Fibroblast of villous mesenchyme (primary cell): Measurements from ENCODE around the gene SRP54. TPM values are rescaled to one million over a fixed set of nuclear protein-coding genes. Genes with fewer than 3 reads are reported as not detected.
"Not testable (repeated sequence)": the region's sequence is repeated elsewhere in the genome, so short reads cannot be mapped to it uniquely, and the experiment has no call there.

Experiments
- DNase-seq: peaks from one replicate; pipeline ENCODE4 v3.0.0-alpha.2; 2010; ENCODE audit warnings: low read depth
- H3K4me3 ChIP-seq: 2 replicates; pipeline ENCODE4 v1.5.1; 2011; ENCODE audit warnings: low read depth, mild to moderate bottlenecking, low read length
- CTCF ChIP-seq: IDR thresholded peaks from 2 replicates; pipeline ENCODE4 v1.5.1; 2012; ENCODE audit warnings: low read depth, mild to moderate bottlenecking, low read length; ENCODE audit not compliant: insufficient read depth
- total RNA-seq: library from RNA; depleted of rRNA; stranded (reverse); fragments of >200 nt; gene quantifications from 2 replicates; pipeline ENCODE4 v1.2.3, GENCODE V29; 2012

Gene SRP54
- total RNA-seq, 1 donor: 108 TPM

DNA sequence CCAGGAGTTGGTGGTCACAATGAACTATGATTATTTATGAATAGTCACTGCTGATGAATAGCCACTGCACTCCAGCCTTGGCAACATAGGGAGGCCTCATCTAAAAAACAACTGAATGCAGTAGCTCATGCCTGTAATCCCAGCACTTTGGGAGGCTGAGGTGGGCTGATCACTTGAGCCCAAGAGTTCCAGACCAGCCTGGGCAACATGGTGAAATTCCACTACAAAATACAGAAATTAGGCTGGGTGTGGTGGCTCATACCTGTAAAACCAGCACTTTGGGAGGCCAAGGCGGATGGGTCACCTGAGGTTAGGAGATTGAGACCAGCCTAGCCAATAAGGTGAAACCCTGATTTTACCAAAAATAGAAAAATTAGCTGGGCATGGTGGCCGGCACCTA lies 49.8 kb downstream of the SRP54 start:
- TF ChIP-seq CTCF: no peak
- H3K4me3 ChIP-seq: no peak overlapping the region
- no peak for DNase-seq

- no peak for TF ChIP-seq CTCF
- no peak overlapping the region for H3K4me3 ChIP-seq
- DNase-seq: no peak
Measured at GRCh38 chr14:35034440-35034833, 51.6 kb downstream of the SRP54 start.

DNA sequence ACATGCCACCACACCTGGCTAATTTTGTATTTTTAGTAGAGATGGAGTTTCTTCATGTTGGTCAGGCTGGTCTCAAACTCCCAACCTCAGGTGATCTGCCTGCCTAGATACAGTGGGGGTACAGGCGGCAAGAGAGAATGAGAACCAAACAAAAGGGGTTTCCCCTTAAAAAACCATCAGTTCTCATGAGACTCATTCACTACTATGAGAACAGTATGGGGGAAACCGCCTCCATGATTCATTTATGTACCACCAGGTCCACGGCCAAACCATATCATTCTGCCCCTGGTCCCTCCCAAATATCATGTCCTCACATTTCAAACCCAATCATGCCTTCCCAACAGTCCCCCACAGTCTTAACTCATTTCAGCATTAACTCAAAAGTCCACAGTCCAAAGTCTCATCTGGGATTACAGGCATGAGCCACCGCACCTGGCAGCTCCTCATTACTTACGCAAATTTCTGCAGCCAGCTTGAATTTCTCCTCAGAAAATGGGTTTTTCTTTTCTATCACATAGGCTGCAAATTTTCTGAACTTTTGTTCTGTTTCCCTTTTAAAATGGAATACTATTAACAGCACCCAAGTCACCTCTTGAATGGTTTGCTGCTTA lies 52.3 kb downstream of the SRP54 start:
- H3K4me3 ChIP-seq, DNase-seq: not testable (repeated sequence)

DNA sequence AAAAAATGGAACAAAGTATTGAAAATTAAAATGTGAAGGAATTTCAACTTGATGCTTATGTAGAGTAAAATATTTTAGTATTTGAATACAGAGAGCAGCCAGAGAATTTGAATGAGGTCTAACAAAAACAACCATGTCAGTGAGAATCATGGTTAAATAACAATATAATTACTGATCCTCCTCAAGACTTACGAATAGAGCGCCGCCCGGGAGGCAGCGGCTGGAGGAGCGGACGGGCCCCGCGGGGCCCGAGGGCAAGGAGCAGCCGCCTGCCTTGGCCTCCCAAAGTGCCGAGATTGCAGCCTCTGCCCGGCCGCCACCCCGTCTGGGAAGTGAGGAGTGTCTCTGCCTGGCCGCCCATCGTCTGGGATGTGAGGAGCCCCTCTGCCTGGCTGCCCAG lies 55.5 kb downstream of the SRP54 start:
- DNase-seq, H3K4me3 ChIP-seq: not testable (repeated sequence)

DNA sequence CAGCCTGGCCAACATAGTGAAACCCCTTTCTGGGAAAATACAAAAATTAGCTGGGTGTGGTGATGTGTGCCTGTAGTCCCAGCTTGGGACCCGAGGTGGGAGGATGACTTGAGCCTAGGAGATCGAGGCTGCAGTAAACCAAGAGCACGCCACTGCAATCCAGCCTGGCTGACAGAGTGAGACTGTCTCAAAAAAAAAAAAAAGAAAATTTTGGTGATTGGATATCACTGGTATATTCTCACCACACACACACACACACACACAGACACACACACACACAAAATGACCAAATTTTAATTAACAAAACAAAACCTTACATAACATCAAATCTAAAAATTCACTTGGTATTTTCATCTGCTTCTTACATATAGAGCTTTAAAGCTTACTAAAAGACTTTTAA lies 59.8 kb downstream of the SRP54 start:
- H3K4me3 ChIP-seq: no peak overlapping the region
- no peak for TF ChIP-seq CTCF
- no peak for DNase-seq

DNA sequence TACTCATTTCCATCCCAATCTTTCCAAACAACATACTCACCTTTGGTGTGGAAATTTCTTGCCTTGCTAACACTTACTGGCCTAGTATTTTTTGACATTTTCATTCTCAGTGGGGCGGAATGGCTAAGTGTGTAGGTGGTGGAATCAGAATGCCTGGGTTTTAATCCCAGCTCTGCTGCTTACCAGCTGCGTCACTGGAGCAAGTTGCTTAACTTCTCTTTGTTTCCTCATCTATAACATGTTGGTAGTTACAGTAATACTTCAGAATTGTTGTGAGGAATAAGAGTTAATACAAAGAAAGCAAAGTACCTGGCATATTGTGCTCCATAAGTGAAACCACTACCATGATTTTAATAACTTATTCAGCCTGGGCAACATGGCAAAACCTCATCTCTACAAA lies 60.3 kb downstream of the SRP54 start:
- no peak for TF ChIP-seq CTCF
- DNase-seq: no peak

GRCh38 chr14:35044939-35045797 lies 62.4 kb downstream of the SRP54 start:
- peak; percentile 85 for DNase-seq

More for the DNA sequence above, 60.3 kb downstream of the SRP54 start:
- H3K4me3 ChIP-seq: no peak overlapping the region

More at GRCh38 chr14:35044939-35045797, 62.4 kb downstream of the SRP54 start:
- no peak for TF ChIP-seq CTCF
- peak overlapping the region; percentile 96 for H3K4me3 ChIP-seq
